ENCODE data around the gene PGPEP1.

The PGPEP1 gene

GRCh38 chr19:18416778-18417249 lies 76.4 kb downstream of the PGPEP1 start:
- no peaks in the 10 kb centered on the region for H3K9me3 ChIP-seq (ENCODE audit: control insufficient read depth, low read length)
- H3K36me3 ChIP-seq (ENCODE audit: control insufficient read depth, insufficient read depth, low read length) = no peaks in the 10 kb centered on the region
- peaks cover 68% of the 10 kb centered on the region for H3K4me1 ChIP-seq (ENCODE audit: control insufficient read depth, insufficient read depth, low read length, poor library complexity, severe bottlenecking)
- H3K4me3 ChIP-seq (ENCODE audit: insufficient read depth, low read depth, low read length, poor library complexity, severe bottlenecking) = peak overlapping the region; percentile 39
- no peaks in the 10 kb centered on the region for H3K27me3 ChIP-seq (replicated peaks; ENCODE audit: control insufficient read depth, insufficient read depth, low read length, poor library complexity, severe bottlenecking)
- DNase-seq = peak; percentile 67 to 71 (median 70)
- H3K27ac ChIP-seq (ENCODE audit: insufficient read depth, low read length, poor library complexity, severe bottlenecking) = peak overlapping the region; percentile 48

- DNase-seq = no peak
- no peaks in the 10 kb centered on the region for H3K27me3 ChIP-seq (replicated peaks; ENCODE audit: control insufficient read depth, insufficient read depth, low read length, poor library complexity, severe bottlenecking)
- no peaks in the 10 kb centered on the region for H3K9me3 ChIP-seq (ENCODE audit: control insufficient read depth, low read length)
- peak overlapping the region; percentile 39 for H3K4me3 ChIP-seq (ENCODE audit: insufficient read depth, low read depth, low read length, poor library complexity, severe bottlenecking)
- H3K36me3 ChIP-seq (ENCODE audit: control insufficient read depth, insufficient read depth, low read length) = no peaks in the 10 kb centered on the region
- peak overlapping the region; percentile 39 for H3K27ac ChIP-seq (ENCODE audit: insufficient read depth, low read length, poor library complexity, severe bottlenecking)
- H3K4me1 ChIP-seq (ENCODE audit: control insufficient read depth, insufficient read depth, low read length, poor library complexity, severe bottlenecking) = peaks cover 74% of the 10 kb centered on the region
These were observed 77.0 kb downstream of the PGPEP1 start for GRCh38 chr19:18417250-18418028.

GRCh38 chr19:18418029-18418482 lies 77.7 kb downstream of the PGPEP1 start:
- peak overlapping the region; percentile 73 for H3K27ac ChIP-seq (ENCODE audit: insufficient read depth, low read length, poor library complexity, severe bottlenecking)
- peak overlapping the region; percentile 39 for H3K4me3 ChIP-seq (ENCODE audit: insufficient read depth, low read depth, low read length, poor library complexity, severe bottlenecking)
- H3K9me3 ChIP-seq (ENCODE audit: control insufficient read depth, low read length) = no peaks in the 10 kb centered on the region
- no peaks in the 10 kb centered on the region for H3K27me3 ChIP-seq (replicated peaks; ENCODE audit: control insufficient read depth, insufficient read depth, low read length, poor library complexity, severe bottlenecking)
- no peaks in the 10 kb centered on the region for H3K36me3 ChIP-seq (ENCODE audit: control insufficient read depth, insufficient read depth, low read length)
- H3K4me1 ChIP-seq (ENCODE audit: control insufficient read depth, insufficient read depth, low read length, poor library complexity, severe bottlenecking) = peaks cover 80% of the 10 kb centered on the region
- DNase-seq = no peak

- H3K9me3 ChIP-seq (ENCODE audit: control insufficient read depth, low read length) = no peaks in the 10 kb centered on the region
- H3K36me3 ChIP-seq (ENCODE audit: control insufficient read depth, insufficient read depth, low read length) = no peaks in the 10 kb centered on the region
- peak overlapping the region; percentile 73 for H3K27ac ChIP-seq (ENCODE audit: insufficient read depth, low read length, poor library complexity, severe bottlenecking)
- no peaks in the 10 kb centered on the region for H3K27me3 ChIP-seq (replicated peaks; ENCODE audit: control insufficient read depth, insufficient read depth, low read length, poor library complexity, severe bottlenecking)
- peak overlapping the region; percentile 8 for H3K4me3 ChIP-seq (ENCODE audit: insufficient read depth, low read depth, low read length, poor library complexity, severe bottlenecking)
- H3K4me1 ChIP-seq (ENCODE audit: control insufficient read depth, insufficient read depth, low read length, poor library complexity, severe bottlenecking) = peaks cover 86% of the 10 kb centered on the region
- peak in 2 of 3 donors; percentile 47 to 48 for DNase-seq
These were observed 78.2 kb downstream of the PGPEP1 start for GRCh38 chr19:18418483-18419194.

- H3K4me3 ChIP-seq (ENCODE audit: insufficient read depth, low read depth, low read length, poor library complexity, severe bottlenecking) = peak within 1 kb of the TSS; percentile 59
- peak; percentile 61 to 64 (median 62) for DNase-seq
- no peaks in the 10 kb centered on the region for H3K36me3 ChIP-seq (ENCODE audit: control insufficient read depth, insufficient read depth, low read length)
- H3K27me3 ChIP-seq (replicated peaks; ENCODE audit: control insufficient read depth, insufficient read depth, low read length, poor library complexity, severe bottlenecking) = no peaks in the 10 kb centered on the region
- H3K4me1 ChIP-seq (ENCODE audit: control insufficient read depth, insufficient read depth, low read length, poor library complexity, severe bottlenecking) = peaks cover 92% of the 10 kb centered on the region
- H3K27ac ChIP-seq (ENCODE audit: insufficient read depth, low read length, poor library complexity, severe bottlenecking) = peak within 1 kb of the TSS; percentile 73
- H3K9me3 ChIP-seq (ENCODE audit: control insufficient read depth, low read length) = no peaks in the 10 kb centered on the region
These were observed 78.8 kb downstream of the PGPEP1 start, which contains the start of gene SSBP4 for GRCh38 chr19:18419195-18419698. SSBP4 (plus strand) TSS chr19:18419398; CDS start chr19:18419649, 251 bp downstream.

Measured in effector memory CD4-positive, alpha-beta T cell (primary cell).